GM12801 (cell line): Measurements from ENCODE around the gene MRPS10.

Source experiments
- TF ChIP-seq, protein P1 (sequence below): IDR thresholded peaks from one replicate; pipeline ENCODE4 v1.5.1; 2011; ENCODE audit warnings: control low read depth; ENCODE audit not compliant: insufficient read length; ENCODE audit errors: extremely low read depth

Gene MRPS10

DNA sequence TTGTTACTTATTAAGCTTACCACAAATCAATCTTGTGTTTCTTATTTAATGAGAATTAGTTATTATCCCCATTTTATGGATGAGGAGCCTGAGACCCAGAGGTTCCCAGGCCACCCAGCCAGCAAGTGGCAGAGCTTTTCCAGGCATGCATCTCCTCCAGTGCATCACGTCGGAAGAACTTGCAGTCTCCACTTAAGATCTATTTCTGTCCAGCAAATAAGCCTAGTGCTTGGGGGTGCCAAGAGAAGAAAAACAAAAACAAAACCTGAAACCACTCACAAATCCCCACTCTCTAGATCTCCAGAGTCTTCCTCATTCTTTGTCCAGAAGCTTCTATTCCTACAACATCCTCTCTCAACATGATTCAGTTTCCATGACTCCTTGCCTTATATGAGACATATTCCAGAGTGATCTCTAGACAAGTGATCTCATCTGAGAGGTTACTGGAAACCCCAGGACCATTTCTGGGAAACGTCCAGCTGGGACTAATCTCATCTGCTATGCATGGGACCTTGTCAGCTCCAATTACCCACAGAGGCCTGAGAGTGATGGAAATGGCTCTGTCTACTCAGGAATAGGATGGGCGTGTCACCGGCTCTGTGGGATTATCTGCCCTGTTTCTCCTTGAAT, 27.0 kb downstream of the MRPS10 start:
- TF ChIP-seq, protein P1, sequence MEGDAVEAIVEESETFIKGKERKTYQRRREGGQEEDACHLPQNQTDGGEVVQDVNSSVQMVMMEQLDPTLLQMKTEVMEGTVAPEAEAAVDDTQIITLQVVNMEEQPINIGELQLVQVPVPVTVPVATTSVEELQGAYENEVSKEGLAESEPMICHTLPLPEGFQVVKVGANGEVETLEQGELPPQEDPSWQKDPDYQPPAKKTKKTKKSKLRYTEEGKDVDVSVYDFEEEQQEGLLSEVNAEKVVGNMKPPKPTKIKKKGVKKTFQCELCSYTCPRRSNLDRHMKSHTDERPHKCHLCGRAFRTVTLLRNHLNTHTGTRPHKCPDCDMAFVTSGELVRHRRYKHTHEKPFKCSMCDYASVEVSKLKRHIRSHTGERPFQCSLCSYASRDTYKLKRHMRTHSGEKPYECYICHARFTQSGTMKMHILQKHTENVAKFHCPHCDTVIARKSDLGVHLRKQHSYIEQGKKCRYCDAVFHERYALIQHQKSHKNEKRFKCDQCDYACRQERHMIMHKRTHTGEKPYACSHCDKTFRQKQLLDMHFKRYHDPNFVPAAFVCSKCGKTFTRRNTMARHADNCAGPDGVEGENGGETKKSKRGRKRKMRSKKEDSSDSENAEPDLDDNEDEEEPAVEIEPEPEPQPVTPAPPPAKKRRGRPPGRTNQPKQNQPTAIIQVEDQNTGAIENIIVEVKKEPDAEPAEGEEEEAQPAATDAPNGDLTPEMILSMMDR = no peak

DNA sequence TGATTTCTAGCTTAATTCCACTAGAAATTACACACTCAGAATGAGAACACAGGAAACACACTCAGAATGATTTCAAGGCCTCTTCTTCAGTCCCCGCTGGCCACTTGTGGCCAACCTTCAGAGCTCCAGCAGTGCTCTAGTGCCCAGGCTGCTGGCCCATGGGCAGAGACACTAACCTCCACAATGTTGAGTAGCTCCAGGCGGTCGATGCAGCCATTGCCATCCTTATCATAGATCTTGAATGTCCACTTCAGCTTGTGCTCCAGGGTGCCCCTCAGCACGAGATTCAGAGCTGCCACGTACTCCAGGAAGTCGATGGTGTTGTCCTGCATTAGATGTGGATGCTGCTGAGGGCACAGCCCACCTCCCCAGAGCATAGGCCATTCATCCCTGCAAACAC, 29.3 kb downstream of the MRPS10 start:
- TF ChIP-seq, protein P1 = no peak

DNA sequence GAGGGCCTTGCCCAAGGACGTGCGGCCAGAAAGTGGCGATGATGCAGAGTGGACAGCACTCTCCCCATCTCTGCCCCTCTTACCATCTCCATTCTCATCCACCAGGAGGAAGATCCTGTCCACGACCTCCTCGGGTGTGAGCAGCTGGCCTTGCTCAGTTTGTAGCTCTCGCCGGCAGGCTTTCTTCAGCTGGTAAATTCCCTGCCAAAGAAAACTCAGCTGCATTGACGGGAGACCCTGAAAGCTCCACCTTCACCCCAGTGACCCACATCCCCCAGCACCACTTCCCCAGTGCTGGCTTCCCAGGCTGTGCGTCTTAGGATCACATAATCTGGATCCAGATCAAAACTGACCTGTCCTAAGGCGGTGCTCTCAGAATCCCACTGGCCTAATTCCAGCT, 32.1 kb downstream of the MRPS10 start:
- TF ChIP-seq, protein P1 = no peak

DNA sequence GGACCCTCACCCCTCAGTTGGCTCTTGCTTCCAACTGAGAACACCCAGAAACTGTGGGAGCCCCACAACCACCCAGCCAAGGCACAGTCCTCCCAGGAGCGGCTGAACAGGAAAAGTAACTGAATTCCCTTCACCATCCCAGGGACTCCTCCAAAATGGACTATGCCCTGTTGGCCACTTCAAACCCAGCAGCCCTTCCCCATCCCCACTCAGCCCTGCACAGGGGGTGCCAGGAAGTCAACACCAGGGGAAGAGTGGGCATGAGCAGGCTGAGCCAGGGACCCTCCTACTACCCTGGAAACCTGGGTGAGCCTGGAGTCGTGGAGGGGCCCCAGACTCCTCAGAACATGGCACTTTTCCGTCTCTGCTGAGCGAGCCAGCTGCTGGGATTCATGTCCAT, 33.2 kb downstream of the MRPS10 start:
- TF ChIP-seq, protein P1 = no peak

DNA sequence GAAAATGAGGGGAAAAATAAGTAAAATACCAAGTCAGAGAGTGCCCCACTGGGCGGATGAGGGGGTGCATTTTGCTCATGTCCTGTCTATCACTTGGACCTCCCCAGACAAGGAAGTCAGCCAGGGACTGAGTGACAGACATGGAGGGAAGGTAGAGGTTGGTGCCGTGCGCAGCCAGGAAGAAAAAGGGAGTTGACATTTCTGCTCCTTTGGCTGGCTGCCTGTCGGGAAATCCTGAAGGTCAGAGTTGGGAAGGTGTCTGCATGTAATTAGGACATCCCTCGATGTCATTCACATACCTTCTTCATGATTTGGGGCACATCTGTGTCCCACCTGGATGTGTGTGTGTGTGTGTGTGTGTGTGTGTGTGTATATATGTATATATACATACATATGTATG, 35.6 kb downstream of the MRPS10 start:
- TF ChIP-seq, protein P1 = no peak

DNA sequence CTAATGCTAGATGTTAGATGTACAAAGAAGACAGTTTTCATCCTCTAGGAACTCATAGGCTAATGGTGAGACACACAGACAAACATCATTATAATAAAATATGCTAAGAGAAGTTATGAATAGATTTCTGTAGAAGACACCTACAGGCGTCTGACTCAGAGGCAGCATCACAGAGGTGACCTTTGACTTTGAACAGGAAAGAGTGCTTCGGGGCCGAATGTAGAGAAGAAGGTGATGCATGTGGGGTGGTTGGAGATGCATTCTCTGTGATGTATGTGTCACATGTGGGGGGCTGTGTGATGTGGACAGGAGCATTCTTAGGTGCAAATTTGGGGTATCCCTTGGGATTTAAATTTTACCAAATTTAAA, 37.7 kb downstream of the MRPS10 start:
- TF ChIP-seq, protein P1 = no peak

DNA sequence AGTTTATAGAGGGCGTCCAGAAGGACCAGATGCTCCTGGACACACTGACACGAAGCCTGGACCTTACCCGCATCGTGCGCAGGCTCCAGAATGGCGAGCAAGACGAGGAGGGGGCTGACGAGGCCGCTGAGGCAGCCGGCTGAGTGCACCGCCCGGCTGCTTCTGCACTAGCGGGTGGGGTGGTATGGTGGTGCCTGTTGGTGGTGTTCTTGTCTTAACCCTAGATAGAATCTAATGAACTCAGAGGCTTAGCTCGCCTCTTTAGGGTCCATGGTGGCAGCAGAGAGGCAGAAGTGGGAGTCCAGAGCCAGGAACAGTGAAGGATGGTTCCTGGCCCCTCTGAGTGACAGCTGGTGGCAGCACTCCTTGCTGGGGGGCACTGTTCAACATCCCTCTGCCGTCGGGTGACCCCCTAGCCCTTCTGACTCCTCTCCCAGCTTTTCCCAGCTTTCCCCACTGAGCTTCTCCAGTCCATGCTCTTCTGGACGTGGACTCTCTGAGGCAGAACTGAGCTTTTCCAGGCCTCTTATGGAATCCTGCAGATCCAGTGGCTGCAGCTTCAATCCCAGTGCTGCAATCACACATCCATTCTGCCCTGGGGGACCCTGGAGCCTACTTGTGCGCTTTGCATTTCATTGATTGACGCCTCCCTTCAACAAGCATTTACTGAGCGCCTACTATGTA, 38.3 kb downstream of the MRPS10 start:
- TF ChIP-seq, protein P1 = no peak
